ENCODE data around the gene KIFC1.

- TF ChIP-seq CTCF (IDR thresholded peaks at IDR 0.05; ENCODE audit: low read length) (no peak), EZH2 (optimal IDR thresholded peaks at IDR 0.05; ENCODE audit: low read depth, low read length) (no peak)
Observed at GRCh38 chr6:33410050-33410710, 18.6 kb downstream of the KIFC1 start.

Measured in MM.1S (cell line).